Psoas muscle (tissue), 8 donors: ENCODE data around the gene MEIS2. TPM values are rescaled to one million over a fixed set of nuclear protein-coding genes. Genes with fewer than 3 reads are reported as not detected.

Experiments
- ATAC-seq, 4 donors: fragments of 200-7000 bp; cut with Tn5 transposase; one replicate each; pipeline ENCODE4 v1.9.1; 2020; ENCODE audit warnings: moderate library complexity in 3 of 4, mild to moderate bottlenecking in 2 of 4
- DNase-seq, 2 donors: peaks; one replicate each; pipeline ENCODE4 v3.0.0-alpha.2; 2020
- H3K27ac ChIP-seq: fragments of 200-600 bp; one replicate; pipeline ENCODE4 v1.8.0; 2022
- H3K27me3 ChIP-seq, 3 donors: fragments of 200-600 bp in 1 of 3; one replicate each; pipeline versions ENCODE4 v1.6.1 to v1.8.0; 2013 to 2022; ENCODE audit warnings: low read length in 2 of 3, mild to moderate bottlenecking in 2 of 3, moderate library complexity in 1 of 3; ENCODE audit not compliant: insufficient read depth in 3 of 3
- H3K36me3 ChIP-seq, 2 donors: fragments of 200-600 bp in 1 of 2; one replicate each; pipeline versions ENCODE4 v1.6.1 to v1.8.0; 2013 to 2022; ENCODE audit warnings: low read depth in 1 of 2, mild to moderate bottlenecking in 1 of 2, moderate library complexity in 1 of 2; ENCODE audit not compliant: insufficient read depth in 1 of 2
- H3K4me1 ChIP-seq: fragments of 200-600 bp; one replicate; pipeline ENCODE4 v1.8.0; 2022
- H3K4me3 ChIP-seq: fragments of 200-600 bp; one replicate; pipeline ENCODE4 v1.8.0; 2022; ENCODE audit warnings: mild to moderate bottlenecking
- H3K9me3 ChIP-seq: fragments of 200-600 bp; one replicate; pipeline ENCODE4 v1.8.0; 2022
- WGBS, 3 donors: extraction: QIAGEN DNeasy Blood & Tissue Kit; methylation state at CpG; one replicate each; pipeline versions ENCODE4 v1.1.6 to v1.1.7; 2013; 5-methylcytosine and 5-hydroxymethylcytosine counted together
- intact Hi-C, 2 donors: fragments of 100-400 bp; cut with DNase I; formaldehyde crosslinking; loops; one replicate each; pipeline versions ENCODE4 v1.11.0 to v1.14.2; 2022
- polyA plus RNA-seq, 3 donors: library from polyadenylated mRNA; stranded (reverse); fragments of 200-250 nt; gene quantifications; one replicate each; pipeline ENCODE4 v1.2.3, GENCODE V29; 2013
- total RNA-seq, 4 donors: library from RNA; stranded (reverse); fragmentation: NEBNext Ultra II Directional in 2 of 4; extraction: Animal tissue kit (Norgen Biotek cat#: 25700) in 2 of 4; gene quantifications; one replicate each; pipeline versions ENCODE4 v1.2.1 to v1.2.4, GENCODE V29; 2021 to 2023
- TF ChIP-seq, protein P1 (sequence below): fragments of 200-600 bp; IDR thresholded peaks from one replicate; pipeline ENCODE4 v1.8.0; 2022; ENCODE audit warnings: antibody characterized with exemption
- donor health status: healthy with polysubstance abuse.
- donor health status: DM: no; HTN: no; CAD: no; lungs with moderate emphysema.
- donor health status: Bipolar disorder and iron deficiency.
- donor health status: healthy.
- donor health status: DM: yes; HTN: yes; CAD: no.
- donor health status: DM: no; HTN: no; CAD: no.
- donor health status: DM: no; HTN: no; CAD: no.
- donor health status: DM: yes; HTN: yes; CAD: no.

Gene MEIS2
- total and polyA plus RNA-seq, 7 donors: 0.42 to 24.3 (median 1.9) TPM

DNA sequence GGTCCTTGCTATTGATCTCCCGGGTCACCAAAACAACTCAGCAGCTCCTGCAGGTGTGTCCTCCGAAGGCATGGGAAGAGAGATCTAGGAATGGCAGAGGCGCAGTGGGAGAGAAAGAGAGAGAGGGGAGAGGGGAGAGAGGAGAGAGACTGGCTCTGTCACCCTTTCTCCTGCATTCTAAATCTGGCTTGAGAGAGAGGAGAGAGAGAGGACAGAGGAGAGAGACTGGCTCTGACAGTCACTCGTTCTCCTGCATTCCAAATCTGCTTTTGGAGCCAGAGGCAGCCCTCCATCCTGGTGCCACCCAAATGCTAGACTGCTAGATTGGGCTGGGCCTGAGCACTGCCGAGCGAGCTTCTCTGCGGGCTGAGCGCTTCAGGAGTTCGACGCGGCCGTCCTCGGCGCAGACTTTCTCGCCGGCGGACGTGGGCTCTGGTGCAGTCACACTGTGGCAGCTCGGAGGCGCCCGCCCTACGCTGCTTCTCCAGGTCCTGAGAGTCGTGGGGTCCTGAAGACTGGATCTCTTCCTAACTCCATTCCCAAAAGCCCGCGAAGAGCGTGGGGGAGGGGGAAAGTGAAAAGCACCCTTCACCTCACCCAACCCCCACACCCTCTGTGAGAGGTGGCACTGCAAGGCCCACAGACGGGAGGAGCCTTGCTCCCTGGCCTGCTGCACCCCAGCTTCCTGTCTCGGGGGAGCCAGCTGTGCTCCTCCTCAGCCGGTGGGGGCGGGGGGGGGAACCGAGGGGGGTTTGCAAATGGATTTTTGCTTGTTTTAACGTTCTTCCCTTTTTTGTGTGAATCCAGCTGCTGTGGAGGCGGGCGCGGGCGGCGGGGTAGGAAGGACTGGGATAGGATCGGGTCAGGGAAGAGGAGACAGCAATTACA is 222.3 kb downstream of the MEIS2 start:
- H3K36me3 ChIP-seq: no peaks in the 10 kb centered on the region
- TF ChIP-seq, protein P1, sequence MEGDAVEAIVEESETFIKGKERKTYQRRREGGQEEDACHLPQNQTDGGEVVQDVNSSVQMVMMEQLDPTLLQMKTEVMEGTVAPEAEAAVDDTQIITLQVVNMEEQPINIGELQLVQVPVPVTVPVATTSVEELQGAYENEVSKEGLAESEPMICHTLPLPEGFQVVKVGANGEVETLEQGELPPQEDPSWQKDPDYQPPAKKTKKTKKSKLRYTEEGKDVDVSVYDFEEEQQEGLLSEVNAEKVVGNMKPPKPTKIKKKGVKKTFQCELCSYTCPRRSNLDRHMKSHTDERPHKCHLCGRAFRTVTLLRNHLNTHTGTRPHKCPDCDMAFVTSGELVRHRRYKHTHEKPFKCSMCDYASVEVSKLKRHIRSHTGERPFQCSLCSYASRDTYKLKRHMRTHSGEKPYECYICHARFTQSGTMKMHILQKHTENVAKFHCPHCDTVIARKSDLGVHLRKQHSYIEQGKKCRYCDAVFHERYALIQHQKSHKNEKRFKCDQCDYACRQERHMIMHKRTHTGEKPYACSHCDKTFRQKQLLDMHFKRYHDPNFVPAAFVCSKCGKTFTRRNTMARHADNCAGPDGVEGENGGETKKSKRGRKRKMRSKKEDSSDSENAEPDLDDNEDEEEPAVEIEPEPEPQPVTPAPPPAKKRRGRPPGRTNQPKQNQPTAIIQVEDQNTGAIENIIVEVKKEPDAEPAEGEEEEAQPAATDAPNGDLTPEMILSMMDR: no peak
- intact Hi-C loops: loop anchor here in 1 of 2 donors (1.0 kb wide), 1 partner anchor 13 kb away; no protein-coding TSS in a partner anchor
- no peak overlapping the region for H3K27ac ChIP-seq
- WGBS, 3 donors: 13 to 19% (median 19%) methylated on average over 28 to 38 of the region's 38 CpGs
- H3K9me3 ChIP-seq: no peaks in the 10 kb centered on the region
- H3K4me1 ChIP-seq: peaks cover 15% of the 10 kb centered on the region
- peaks cover 9 to 59% (median 30%) of the 10 kb centered on the region in 3 donors for H3K27me3 ChIP-seq
- peak overlapping the region; percentile 48 for H3K4me3 ChIP-seq
- peak in 3 of 4 donors; percentile 28 to 56 (median 31) for ATAC-seq
- DNase-seq: peak in 1 of 2 donors; percentile 40

- peaks cover 9 to 53% (median 22%) of the 10 kb centered on the region in 3 donors for H3K27me3 ChIP-seq
- intact Hi-C loops: no loop called here
- no peaks in the 10 kb centered on the region for H3K36me3 ChIP-seq
- no peak for ATAC-seq
- H3K4me3 ChIP-seq: no peak overlapping the region
- TF ChIP-seq, protein P1: no peak
- peaks cover 15% of the 10 kb centered on the region for H3K4me1 ChIP-seq
- WGBS, 3 donors: 53 to 61% (median 57%) methylated on average over 8 of the region's 8 CpGs
- H3K9me3 ChIP-seq: no peaks in the 10 kb centered on the region
- no peak overlapping the region for H3K27ac ChIP-seq
- DNase-seq: no peak
Observed at GRCh38 chr15:36877294-36877693, 223.1 kb downstream of the MEIS2 start.

GRCh38 chr15:36875740-36876334 is 224.5 kb downstream of the MEIS2 start:
- H3K36me3 ChIP-seq: no peaks in the 10 kb centered on the region
- ATAC-seq (no peak), DNase-seq (no peak)
- TF ChIP-seq, protein P1: no peak
- H3K27me3 ChIP-seq: peaks cover 4 to 38% (median 19%) of the 10 kb centered on the region in 3 donors
- intact Hi-C loops: no loop called here
- H3K4me3 ChIP-seq: no peak overlapping the region
- no peak overlapping the region for H3K27ac ChIP-seq
- no peaks in the 10 kb centered on the region for H3K9me3 ChIP-seq
- H3K4me1 ChIP-seq: peaks cover 14% of the 10 kb centered on the region
- 39 to 77% (median 48%) methylated on average over 2 of the region's 2 CpGs for WGBS, 3 donors

GRCh38 chr15:36874930-36875329 is 225.4 kb downstream of the MEIS2 start:
- 67 to 72% (median 69%) methylated on average over 5 of the region's 5 CpGs for WGBS, 3 donors
- DNase-seq: no peak
- no peaks in the 10 kb centered on the region for H3K9me3 ChIP-seq
- no peak overlapping the region for H3K4me3 ChIP-seq
- peaks cover 4 to 29% (median 11%) of the 10 kb centered on the region in 3 donors for H3K27me3 ChIP-seq
- no peaks in the 10 kb centered on the region for H3K36me3 ChIP-seq
- TF ChIP-seq, protein P1: no peak
- peaks cover 5% of the 10 kb centered on the region for H3K4me1 ChIP-seq
- no peak overlapping the region for H3K27ac ChIP-seq
- intact Hi-C loops: no loop called here
- no peak for ATAC-seq
